ENCODE measurements around the gene GRIK4. TPM values are rescaled to one million over a fixed set of nuclear protein-coding genes. Genes with fewer than 3 reads are reported as not detected.

Gene GRIK4
- total RNA-seq, 3 donors from 2014 or later (not counting 1 experiment from before 2014, with no cell fraction given), result 2.2 to 32.3 (median 21.9) TPM

GRCh38 chr11:120717623-120718022 is 206.1 kb downstream of the GRIK4 start:
- WGBS (ENCODE audit: insufficient coverage), result 84% methylated on average over 6 of the region's 6 CpGs
- intact Hi-C loops (cut with micrococcal nuclease), result no loop called here
- no peaks in the 10 kb centered on the region for H3K36me3 ChIP-seq (ENCODE audit: control insufficient read depth, insufficient read depth, low read length)
- peaks cover 8% of the 10 kb centered on the region for H3K4me1 ChIP-seq (ENCODE audit: control insufficient read depth, insufficient read depth, low read length)
- H3K27me3 ChIP-seq (ENCODE audit: control insufficient read depth, insufficient read depth, low read length), result no peaks in the 10 kb centered on the region
- Mint-ChIP-seq H3K9me3 (no peaks in the 10 kb centered on the region), H3K36me3 (no peaks in the 10 kb centered on the region), H3K27ac (no peak overlapping the region), H3K4me1 (peaks cover 14 to 39% of the 10 kb centered on the region in 2 donors), H3K4me3 (no peak overlapping the region), H3K27me3 (ENCODE audit: low read depth in 2 of 2) (peaks cover 4 to 21% of the 10 kb centered on the region in 2 donors)
- no peak for ATAC-seq
- H3K4me3 ChIP-seq (ENCODE audit: low read length), result no peak overlapping the region
- no peak overlapping the region for H3K27ac ChIP-seq (ENCODE audit: low read length)
- TF ChIP-seq CTCF (IDR thresholded peaks at IDR 0.05), result no peak
- no peak for DNase-seq
- no peaks in the 10 kb centered on the region for H3K9me3 ChIP-seq (ENCODE audit: control insufficient read depth, insufficient read depth, low read length)

GRCh38 chr11:120718171-120718570 is 206.6 kb downstream of the GRIK4 start:
- Histone ChIP-seq H3K9me3 (ENCODE audit: control insufficient read depth, insufficient read depth, low read length) (no peaks in the 10 kb centered on the region), H3K27ac (ENCODE audit: low read length) (no peak overlapping the region), H3K27me3 (ENCODE audit: control insufficient read depth, insufficient read depth, low read length) (no peaks in the 10 kb centered on the region), H3K4me1 (ENCODE audit: control insufficient read depth, insufficient read depth, low read length) (peaks cover 8% of the 10 kb centered on the region), H3K36me3 (ENCODE audit: control insufficient read depth, insufficient read depth, low read length) (no peaks in the 10 kb centered on the region), H3K4me3 (ENCODE audit: low read length) (no peak overlapping the region)
- ATAC-seq, result no peak
- H3K4me1 Mint-ChIP-seq, result peaks cover 14 to 36% of the 10 kb centered on the region in 2 donors
- no peak for DNase-seq
- no peaks in the 10 kb centered on the region for H3K9me3 Mint-ChIP-seq
- no peak overlapping the region for H3K27ac Mint-ChIP-seq
- no peak for TF ChIP-seq CTCF (IDR thresholded peaks at IDR 0.05)
- H3K36me3 Mint-ChIP-seq, result no peaks in the 10 kb centered on the region
- intact Hi-C loops (cut with micrococcal nuclease), result no loop called here
- WGBS (ENCODE audit: insufficient coverage), result 91% methylated on average over 8 of the region's 8 CpGs
- peaks cover 4 to 21% of the 10 kb centered on the region in 2 donors for H3K27me3 Mint-ChIP-seq (ENCODE audit: low read depth in 2 of 2)
- H3K4me3 Mint-ChIP-seq, result no peak overlapping the region

GRCh38 chr11:120719348-120719747 is 207.8 kb downstream of the GRIK4 start:
- Mint-ChIP-seq H3K4me3 (no peak overlapping the region), H3K27me3 (ENCODE audit: low read depth in 2 of 2) (peaks cover 4 to 21% of the 10 kb centered on the region in 2 donors)

More at GRCh38 chr11:120719348-120719747, 207.8 kb downstream of the GRIK4 start:
- no peaks in the 10 kb centered on the region for H3K36me3 ChIP-seq (ENCODE audit: control insufficient read depth, insufficient read depth, low read length)
- H3K27ac ChIP-seq (ENCODE audit: low read length), result no peak overlapping the region
- intact Hi-C loops (cut with micrococcal nuclease), result no loop called here
- H3K27me3 ChIP-seq (ENCODE audit: control insufficient read depth, insufficient read depth, low read length), result no peaks in the 10 kb centered on the region
- Mint-ChIP-seq H3K27ac (no peak overlapping the region), H3K36me3 (no peaks in the 10 kb centered on the region), H3K4me1 (peaks cover 14 to 41% of the 10 kb centered on the region in 2 donors), H3K9me3 (no peaks in the 10 kb centered on the region)
- 98% methylated on average over 3 of the region's 3 CpGs for WGBS (ENCODE audit: insufficient coverage)
- DNase-seq, result no peak
- no peak for TF ChIP-seq CTCF (IDR thresholded peaks at IDR 0.05)
- H3K4me3 ChIP-seq (ENCODE audit: low read length), result no peak overlapping the region
- H3K4me1 ChIP-seq (ENCODE audit: control insufficient read depth, insufficient read depth, low read length), result peaks cover 8% of the 10 kb centered on the region
- no peak for ATAC-seq
- no peaks in the 10 kb centered on the region for H3K9me3 ChIP-seq (ENCODE audit: control insufficient read depth, insufficient read depth, low read length)

Measured in natural killer cell (primary cell).